ENCODE results near the gene SLC2A5.
"Not testable (repeated sequence)": the region's sequence is repeated elsewhere in the genome, so short reads cannot be mapped to it uniquely, and the experiment has no call there.

Gene SLC2A5

GRCh38 chr1:9037476-9038337 lies 31.7 kb downstream of the SLC2A5 start:
- no peak for DNase-seq (ENCODE audit: low read depth in 2 of 2)

- no peak for DNase-seq (ENCODE audit: low read depth in 2 of 2)
Measured at GRCh38 chr1:9035226-9035625, 34.2 kb downstream of the SLC2A5 start.

GRCh38 chr1:9033363-9033762 lies 36.1 kb downstream of the SLC2A5 start:
- no peak for DNase-seq (ENCODE audit: low read depth in 2 of 2)

GRCh38 chr1:9031484-9032259 lies 37.8 kb downstream of the SLC2A5 start:
- DNase-seq (ENCODE audit: low read depth in 2 of 2) = no peak

GRCh38 chr1:9031077-9031476 lies 38.4 kb downstream of the SLC2A5 start:
- not testable (repeated sequence) for DNase-seq (ENCODE audit: low read depth in 2 of 2)

GRCh38 chr1:9028921-9029705 lies 40.3 kb downstream of the SLC2A5 start:
- DNase-seq (ENCODE audit: low read depth in 2 of 2) = no peak

GRCh38 chr1:9027307-9027706 lies 42.1 kb downstream of the SLC2A5 start:
- DNase-seq (ENCODE audit: low read depth in 2 of 2) = no peak

- no peak for DNase-seq (ENCODE audit: low read depth in 2 of 2)
Measured at GRCh38 chr1:9025449-9025848, 44.0 kb downstream of the SLC2A5 start.

- no peak for DNase-seq (ENCODE audit: low read depth in 2 of 2)
Measured at GRCh38 chr1:9024837-9025236, 44.6 kb downstream of the SLC2A5 start.

- no peak for DNase-seq (ENCODE audit: low read depth in 2 of 2)
Measured at GRCh38 chr1:9022773-9023172, 46.7 kb downstream of the SLC2A5 start.

- not testable (repeated sequence) for DNase-seq (ENCODE audit: low read depth in 2 of 2)
Measured at GRCh38 chr1:9022026-9022738, 47.3 kb downstream of the SLC2A5 start.

GRCh38 chr1:9020305-9020704 lies 49.1 kb downstream of the SLC2A5 start:
- no peak for DNase-seq (ENCODE audit: low read depth in 2 of 2)

- no peak for DNase-seq (ENCODE audit: low read depth in 2 of 2)
Measured at GRCh38 chr1:9019896-9020295, 49.5 kb downstream of the SLC2A5 start.

- DNase-seq (ENCODE audit: low read depth in 2 of 2) = no peak
Measured at GRCh38 chr1:9018333-9018732, 51.1 kb downstream of the SLC2A5 start.

- no peak for DNase-seq (ENCODE audit: low read depth in 2 of 2)
Measured at GRCh38 chr1:9016455-9016854, 53.0 kb downstream of the SLC2A5 start.

- no peak for DNase-seq (ENCODE audit: low read depth in 2 of 2)
Measured at GRCh38 chr1:9014475-9015375, 54.7 kb downstream of the SLC2A5 start.

- DNase-seq (ENCODE audit: low read depth in 2 of 2) = no peak
Measured at GRCh38 chr1:9013819-9014218, 55.6 kb downstream of the SLC2A5 start.

GRCh38 chr1:9010781-9011323 lies 58.6 kb downstream of the SLC2A5 start:
- DNase-seq (ENCODE audit: low read depth in 2 of 2) = no peak

GRCh38 chr1:9009438-9010370 lies 59.7 kb downstream of the SLC2A5 start:
- no peak for DNase-seq (ENCODE audit: low read depth in 2 of 2)
